Measurements from ENCODE around the gene IMP4. TPM values are rescaled to one million over a fixed set of nuclear protein-coding genes. Genes with fewer than 3 reads are reported as not detected.

The IMP4 gene
- total and polyA plus RNA-seq, 4 donors: 31.7 to 95.5 (median 61.2) TPM

DNA sequence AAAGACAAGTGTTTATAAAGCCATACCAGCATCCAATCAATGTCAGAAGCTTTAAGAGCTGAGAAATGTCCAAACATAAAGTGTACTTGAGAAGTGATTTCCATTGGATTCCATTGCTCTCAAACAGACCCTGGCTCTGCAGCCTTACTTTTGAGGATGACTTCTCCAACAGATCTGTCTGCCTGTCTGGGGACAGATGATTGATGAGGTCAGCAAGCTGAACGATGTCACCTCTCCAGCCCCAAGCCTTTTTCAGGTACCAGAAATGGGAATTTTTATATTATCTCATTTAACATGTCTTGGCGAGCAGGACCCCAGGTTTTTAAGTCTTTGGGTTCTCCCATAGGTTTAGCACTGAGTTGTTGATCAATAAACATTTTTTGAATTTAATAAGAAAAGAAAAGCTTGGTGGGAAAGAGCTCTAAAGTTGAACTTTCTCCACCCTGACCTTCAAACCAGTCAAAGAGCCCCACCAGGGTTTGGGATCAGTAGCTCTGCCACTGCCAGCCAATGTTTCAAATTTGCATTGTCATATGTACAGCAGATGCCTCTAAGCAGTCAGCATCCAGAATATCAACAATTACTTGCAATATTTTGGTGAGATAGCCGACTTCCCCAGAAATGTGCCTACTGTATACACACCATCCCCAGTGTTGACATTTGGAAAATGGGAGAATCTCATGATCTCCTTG is 35.7 kb downstream of the IMP4 start:
- Histone ChIP-seq H3K36me3 (ENCODE audit: control insufficient read depth in 4 of 4, insufficient read depth in 3 of 4, low read depth in 1 of 4, low read length in 3 of 4) (no peaks in the 10 kb centered on the region), H3K4me3 (ENCODE audit: low read depth in 1 of 3, low read length in 3 of 3) (no peak overlapping the region), H3K27ac (ENCODE audit: low read depth in 1 of 2, low read length in 2 of 2) (no peak overlapping the region), H3K9me3 (ENCODE audit: control insufficient read depth in 4 of 4, low read length in 3 of 4) (no peaks in the 10 kb centered on the region), H3K4me1 (ENCODE audit: control insufficient read depth in 4 of 4, insufficient read depth in 4 of 4, low read length in 3 of 4) (peaks cover 0 to 6% (median 5%) of the 10 kb centered on the region in 4 donors), H3K9ac (ENCODE audit: low read depth in 1 of 2, low read length in 2 of 2) (no peak overlapping the region), H3K27me3 (ENCODE audit: control insufficient read depth in 4 of 4, insufficient read depth in 4 of 4, low read length in 3 of 4) (no peaks in the 10 kb centered on the region)
- TF ChIP-seq TAF1 (conservative IDR thresholded peaks at IDR 0.05) (no peak), ZBTB33 (IDR thresholded peaks at IDR 0.05) (no peak), RXRA (IDR thresholded peaks at IDR 0.05) (no peak), JUND (IDR thresholded peaks at IDR 0.05) (no peak), HNF4A (conservative IDR thresholded peaks at IDR 0.05) (no peak), YY1 (IDR thresholded peaks at IDR 0.05) (no peak), HNF4G (IDR thresholded peaks at IDR 0.05) (no peak), SP1 (IDR thresholded peaks at IDR 0.05) (no peak)
- TF ChIP-seq, protein P1, sequence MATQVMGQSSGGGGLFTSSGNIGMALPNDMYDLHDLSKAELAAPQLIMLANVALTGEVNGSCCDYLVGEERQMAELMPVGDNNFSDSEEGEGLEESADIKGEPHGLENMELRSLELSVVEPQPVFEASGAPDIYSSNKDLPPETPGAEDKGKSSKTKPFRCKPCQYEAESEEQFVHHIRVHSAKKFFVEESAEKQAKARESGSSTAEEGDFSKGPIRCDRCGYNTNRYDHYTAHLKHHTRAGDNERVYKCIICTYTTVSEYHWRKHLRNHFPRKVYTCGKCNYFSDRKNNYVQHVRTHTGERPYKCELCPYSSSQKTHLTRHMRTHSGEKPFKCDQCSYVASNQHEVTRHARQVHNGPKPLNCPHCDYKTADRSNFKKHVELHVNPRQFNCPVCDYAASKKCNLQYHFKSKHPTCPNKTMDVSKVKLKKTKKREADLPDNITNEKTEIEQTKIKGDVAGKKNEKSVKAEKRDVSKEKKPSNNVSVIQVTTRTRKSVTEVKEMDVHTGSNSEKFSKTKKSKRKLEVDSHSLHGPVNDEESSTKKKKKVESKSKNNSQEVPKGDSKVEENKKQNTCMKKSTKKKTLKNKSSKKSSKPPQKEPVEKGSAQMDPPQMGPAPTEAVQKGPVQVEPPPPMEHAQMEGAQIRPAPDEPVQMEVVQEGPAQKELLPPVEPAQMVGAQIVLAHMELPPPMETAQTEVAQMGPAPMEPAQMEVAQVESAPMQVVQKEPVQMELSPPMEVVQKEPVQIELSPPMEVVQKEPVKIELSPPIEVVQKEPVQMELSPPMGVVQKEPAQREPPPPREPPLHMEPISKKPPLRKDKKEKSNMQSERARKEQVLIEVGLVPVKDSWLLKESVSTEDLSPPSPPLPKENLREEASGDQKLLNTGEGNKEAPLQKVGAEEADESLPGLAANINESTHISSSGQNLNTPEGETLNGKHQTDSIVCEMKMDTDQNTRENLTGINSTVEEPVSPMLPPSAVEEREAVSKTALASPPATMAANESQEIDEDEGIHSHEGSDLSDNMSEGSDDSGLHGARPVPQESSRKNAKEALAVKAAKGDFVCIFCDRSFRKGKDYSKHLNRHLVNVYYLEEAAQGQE (IDR thresholded peaks at IDR 0.05): no peak
- 95% methylated on average over 3 of the region's 3 CpGs for WGBS
- DNase-seq (ENCODE audit: low spot score): no peak

DNA sequence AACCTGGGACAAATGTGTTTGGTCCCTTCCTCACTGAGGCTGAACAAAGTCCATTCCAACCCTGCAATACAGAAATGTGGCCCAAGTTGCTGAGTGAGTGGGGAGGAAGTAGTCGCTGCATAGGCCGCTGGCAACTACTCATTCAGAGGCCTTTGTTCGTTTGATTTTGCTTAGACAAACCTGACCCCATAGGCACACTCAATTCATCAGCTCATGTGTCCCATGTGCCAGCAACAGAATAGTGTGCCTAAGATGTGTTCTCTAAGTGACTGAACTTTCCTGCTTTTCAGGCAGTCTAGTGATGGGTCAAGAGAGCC is 36.2 kb downstream of the IMP4 start:
- Histone ChIP-seq H3K27ac (ENCODE audit: low read depth in 1 of 2, low read length in 2 of 2) (no peak overlapping the region), H3K27me3 (ENCODE audit: control insufficient read depth in 4 of 4, insufficient read depth in 4 of 4, low read length in 3 of 4) (no peaks in the 10 kb centered on the region), H3K9ac (ENCODE audit: low read depth in 1 of 2, low read length in 2 of 2) (no peak overlapping the region), H3K4me3 (ENCODE audit: low read depth in 1 of 3, low read length in 3 of 3) (no peak overlapping the region), H3K36me3 (ENCODE audit: control insufficient read depth in 4 of 4, insufficient read depth in 3 of 4, low read depth in 1 of 4, low read length in 3 of 4) (no peaks in the 10 kb centered on the region), H3K9me3 (ENCODE audit: control insufficient read depth in 4 of 4, low read length in 3 of 4) (no peaks in the 10 kb centered on the region), H3K4me1 (ENCODE audit: control insufficient read depth in 4 of 4, insufficient read depth in 4 of 4, low read length in 3 of 4) (peaks cover 0 to 6% (median 5%) of the 10 kb centered on the region in 4 donors)
- DNase-seq (ENCODE audit: low spot score): no peak
- 92% methylated on average over 3 of the region's 3 CpGs for WGBS
- TF ChIP-seq EGR1 (IDR thresholded peaks at IDR 0.05; ENCODE audit: low read depth in 2 of 2) (no peak), ZBTB33 (IDR thresholded peaks at IDR 0.05) (no peak), SP1 (IDR thresholded peaks at IDR 0.05) (no peak), RAD21 (IDR thresholded peaks at IDR 0.05) (no peak), YY1 (IDR thresholded peaks at IDR 0.05) (no peak), HNF4G (IDR thresholded peaks at IDR 0.05) (no peak), RXRA (IDR thresholded peaks at IDR 0.05) (no peak), HNF4A (conservative IDR thresholded peaks at IDR 0.05) (no peak), FOXA2 (IDR thresholded peaks at IDR 0.05) (no peak)
- TF ChIP-seq, protein P2, sequence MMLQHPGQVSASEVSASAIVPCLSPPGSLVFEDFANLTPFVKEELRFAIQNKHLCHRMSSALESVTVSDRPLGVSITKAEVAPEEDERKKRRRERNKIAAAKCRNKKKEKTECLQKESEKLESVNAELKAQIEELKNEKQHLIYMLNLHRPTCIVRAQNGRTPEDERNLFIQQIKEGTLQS (IDR thresholded peaks at IDR 0.05): no peak
- TF ChIP-seq, protein P3, sequence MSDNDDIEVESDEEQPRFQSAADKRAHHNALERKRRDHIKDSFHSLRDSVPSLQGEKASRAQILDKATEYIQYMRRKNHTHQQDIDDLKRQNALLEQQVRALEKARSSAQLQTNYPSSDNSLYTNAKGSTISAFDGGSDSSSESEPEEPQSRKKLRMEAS (IDR thresholded peaks at IDR 0.05): no peak
- TF ChIP-seq, protein P1 (IDR thresholded peaks at IDR 0.05): no peak
- TF ChIP-seq, protein P4, sequence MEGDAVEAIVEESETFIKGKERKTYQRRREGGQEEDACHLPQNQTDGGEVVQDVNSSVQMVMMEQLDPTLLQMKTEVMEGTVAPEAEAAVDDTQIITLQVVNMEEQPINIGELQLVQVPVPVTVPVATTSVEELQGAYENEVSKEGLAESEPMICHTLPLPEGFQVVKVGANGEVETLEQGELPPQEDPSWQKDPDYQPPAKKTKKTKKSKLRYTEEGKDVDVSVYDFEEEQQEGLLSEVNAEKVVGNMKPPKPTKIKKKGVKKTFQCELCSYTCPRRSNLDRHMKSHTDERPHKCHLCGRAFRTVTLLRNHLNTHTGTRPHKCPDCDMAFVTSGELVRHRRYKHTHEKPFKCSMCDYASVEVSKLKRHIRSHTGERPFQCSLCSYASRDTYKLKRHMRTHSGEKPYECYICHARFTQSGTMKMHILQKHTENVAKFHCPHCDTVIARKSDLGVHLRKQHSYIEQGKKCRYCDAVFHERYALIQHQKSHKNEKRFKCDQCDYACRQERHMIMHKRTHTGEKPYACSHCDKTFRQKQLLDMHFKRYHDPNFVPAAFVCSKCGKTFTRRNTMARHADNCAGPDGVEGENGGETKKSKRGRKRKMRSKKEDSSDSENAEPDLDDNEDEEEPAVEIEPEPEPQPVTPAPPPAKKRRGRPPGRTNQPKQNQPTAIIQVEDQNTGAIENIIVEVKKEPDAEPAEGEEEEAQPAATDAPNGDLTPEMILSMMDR (IDR thresholded peaks at IDR 0.05; ENCODE audit: low read depth, low read length, missing input control): no peak
